CD4-positive, alpha-beta T cell (primary cell): Measurements from ENCODE around the gene STARD3. TPM values are rescaled to one million over a fixed set of nuclear protein-coding genes. Genes with fewer than 3 reads are reported as not detected.

Experiments used
- ATAC-seq: fragments of 200-7000 bp; cut with Tn5 transposase; one replicate; pipeline ENCODE4 v1.10.0; 2022; ENCODE audit warnings: mild to moderate bottlenecking; ENCODE audit not compliant: poor library complexity
- CTCF ChIA-PET: fragments of 350-600 bp; sonication (Branson Sonifier 250); formaldehyde crosslinking; loops from one replicate; lab custom pipeline; 2021; ENCODE audit warnings: antibody characterized with exemption, inconsistent platforms; lab: Charles Lee
- POLR2A ChIA-PET: fragments of 350-600 bp; sonication (Branson Sonifier 250); formaldehyde crosslinking; loops from one replicate; lab custom pipeline; 2021; ENCODE audit warnings: antibody characterized with exemption, inconsistent platforms; lab: Charles Lee
- DNase-seq, 14 experiments: peaks; one replicate each; pipeline ENCODE4 v3.0.0-alpha.2; 2013 to 2020; ENCODE audit warnings: mixed read lengths in 2 of 14
- H3K27ac ChIP-seq, 2 donors: one replicate each; pipeline versions ENCODE4 v1.5.1 to v1.7.0; 2013; ENCODE audit warnings: low read length in 2 of 2, low read depth in 1 of 2, mild to moderate bottlenecking in 1 of 2
- H3K27me3 ChIP-seq, 2 experiments: 1 replicate in 1 of 2; 2 replicates in 1 of 2; pipeline versions ENCODE4 v1.6.1 to v1.7.0; 2013; ENCODE audit warnings: low read length in 2 of 2, control low read depth in 1 of 2, mild to moderate bottlenecking in 1 of 2, moderate library complexity in 1 of 2; ENCODE audit not compliant: insufficient read depth in 2 of 2, control insufficient read depth in 1 of 2
- H3K36me3 ChIP-seq: one replicate; pipeline ENCODE4 v1.6.1; 2013; ENCODE audit warnings: low read length, control low read depth; ENCODE audit not compliant: insufficient read depth
- H3K4me1 ChIP-seq: one replicate; pipeline ENCODE4 v1.6.1; 2013; ENCODE audit warnings: low read length, control low read depth; ENCODE audit not compliant: insufficient read depth
- H3K4me3 ChIP-seq: one replicate; pipeline ENCODE4 v1.5.1; 2013; ENCODE audit warnings: mild to moderate bottlenecking, low read length, moderate library complexity
- H3K9me3 ChIP-seq, 2 experiments: 1 replicate in 1 of 2; 2 replicates in 1 of 2; pipeline versions ENCODE4 v1.6.1 to v1.7.0; 2013; ENCODE audit warnings: low read length in 2 of 2, mild to moderate bottlenecking in 2 of 2, control low read depth in 1 of 2, moderate library complexity in 1 of 2; ENCODE audit not compliant: control insufficient read depth in 1 of 2, insufficient read depth in 1 of 2
- H3K27ac Mint-ChIP-seq: one replicate; pipeline ENCODE4 v1.8.0; 2020; ENCODE audit warnings: mixed read lengths
- H3K27me3 Mint-ChIP-seq: one replicate; pipeline ENCODE4 v1.8.0; 2021; ENCODE audit warnings: mixed read lengths
- H3K36me3 Mint-ChIP-seq: one replicate; pipeline ENCODE4 v1.8.0; 2021; ENCODE audit warnings: low read depth, mixed read lengths
- H3K4me1 Mint-ChIP-seq: one replicate; pipeline ENCODE4 v1.8.0; 2021; ENCODE audit warnings: low read depth, mixed read lengths
- H3K4me3 Mint-ChIP-seq: one replicate; pipeline ENCODE4 v1.8.0; 2020; ENCODE audit warnings: mild to moderate bottlenecking, mixed read lengths
- H3K9me3 Mint-ChIP-seq: one replicate; pipeline ENCODE4 v1.8.0; 2020; ENCODE audit warnings: mixed read lengths
- CTCF ChIP-seq: fragments of 200-600 bp; IDR thresholded peaks from one replicate; pipeline ENCODE4 v1.8.0; 2022; ENCODE audit warnings: antibody characterized with exemption, mild to moderate bottlenecking
- intact Hi-C, 2 experiments: fragments of 100-400 bp; cut with DNase I in 1 of 2; cut with micrococcal nuclease in 1 of 2; formaldehyde crosslinking; loops; one replicate each; pipeline versions ENCODE4 v1.15.1 to v1.9.0; 2023 to 2025; cut with DNase I, micrococcal nuclease
- total RNA-seq, 174 experiments: library from RNA in 2 of 174; stranded (reverse) in 2 of 174; gene quantifications; one replicate each; pipeline ENCODE4 v1.2.3 and lab custom pipeline; 2021 to 2026

STARD3 gene
- total RNA-seq, 2 experiments from 2014 or later, result 96.5 to 99.9 TPM

- intact Hi-C loops, result no loop called here
- H3K4me3 ChIP-seq, result no peak overlapping the region
- H3K4me3 Mint-ChIP-seq, result no peak overlapping the region
- H3K4me1 Mint-ChIP-seq, result peaks cover 78% of the 10 kb centered on the region
- no peaks in the 10 kb centered on the region for H3K9me3 Mint-ChIP-seq
- ChIA-PET CTCF (interaction anchor here (1.3 kb wide), 1 partner anchor 12 kb away, joined by 5 read pairs; no protein-coding TSS in a partner anchor), POLR2A (no interaction called here)
- H3K27ac ChIP-seq, result no peak overlapping the region
- H3K36me3 ChIP-seq, result peaks cover 12% of the 10 kb centered on the region
- no peak for ATAC-seq
- H3K4me1 ChIP-seq, result peaks cover 82% of the 10 kb centered on the region
- no peak for TF ChIP-seq CTCF
- H3K9me3 ChIP-seq, result no peaks in the 10 kb centered on the region
- H3K27ac Mint-ChIP-seq, result peak overlapping the region; percentile 47
- H3K27me3 ChIP-seq, result no peaks in the 10 kb centered on the region
- H3K27me3 Mint-ChIP-seq, result no peaks in the 10 kb centered on the region
- DNase-seq, result no peak
- H3K36me3 Mint-ChIP-seq, result peaks cover 25% of the 10 kb centered on the region
Measured at GRCh38 chr17:39641883-39642282, 4.9 kb downstream of the STARD3 start.

GRCh38 chr17:39642291-39643074 lies 5.5 kb downstream of the STARD3 start:
- no peaks in the 10 kb centered on the region for H3K9me3 Mint-ChIP-seq
- H3K4me1 ChIP-seq, result peaks cover 84% of the 10 kb centered on the region
- TF ChIP-seq CTCF, result no peak
- no peaks in the 10 kb centered on the region for H3K27me3 Mint-ChIP-seq
- no peak overlapping the region for H3K4me3 ChIP-seq
- no peak overlapping the region for H3K27ac ChIP-seq
- intact Hi-C loops, result no loop called here
- DNase-seq, result no peak
- peaks cover 21% of the 10 kb centered on the region for H3K36me3 Mint-ChIP-seq
- CTCF ChIA-PET, result interaction anchor here (0.8 to 1.4 kb wide), 2 partner anchors 11 to 26 kb away, joined by 4 to 7 read pairs; partner anchors contain the start of gene PNMT
- H3K4me1 Mint-ChIP-seq, result peaks cover 75% of the 10 kb centered on the region
- H3K36me3 ChIP-seq, result peaks cover 12% of the 10 kb centered on the region
- POLR2A ChIA-PET, result no interaction called here
- no peaks in the 10 kb centered on the region for H3K9me3 ChIP-seq
- H3K27me3 ChIP-seq, result no peaks in the 10 kb centered on the region
- no peak overlapping the region for H3K27ac Mint-ChIP-seq
- ATAC-seq, result no peak
- no peak overlapping the region for H3K4me3 Mint-ChIP-seq

GRCh38 chr17:39643271-39643670 lies 6.3 kb downstream of the STARD3 start:
- Mint-ChIP-seq H3K4me1 (peaks cover 67% of the 10 kb centered on the region), H3K9me3 (no peaks in the 10 kb centered on the region), H3K36me3 (peaks cover 15% of the 10 kb centered on the region), H3K4me3 (no peak overlapping the region), H3K27me3 (no peaks in the 10 kb centered on the region), H3K27ac (no peak overlapping the region)
- Histone ChIP-seq H3K9me3 (no peaks in the 10 kb centered on the region), H3K36me3 (peaks cover 12% of the 10 kb centered on the region), H3K27ac (no peak overlapping the region), H3K27me3 (no peaks in the 10 kb centered on the region), H3K4me3 (no peak overlapping the region), H3K4me1 (peaks cover 76% of the 10 kb centered on the region)
- no peak for DNase-seq
- no peak for TF ChIP-seq CTCF
- CTCF ChIA-PET, result interaction anchor here (0.8 to 1.4 kb wide), 2 partner anchors 11 to 25 kb away, joined by 4 to 7 read pairs; partner anchors contain the start of gene PNMT
- no peak for ATAC-seq
- intact Hi-C loops, result no loop called here
- POLR2A ChIA-PET, result no interaction called here
